Activated naive CD4-positive, alpha-beta T cell treated with Interleukin-2 at 50 U/mL for 16 hours (primary cell): ENCODE measurements around the gene HOXA13.

ENCODE experiments used
- DNase-seq: peaks from one replicate; pipeline ENCODE4 v3.0.0-alpha.2; 2020

The HOXA13 gene

DNA sequence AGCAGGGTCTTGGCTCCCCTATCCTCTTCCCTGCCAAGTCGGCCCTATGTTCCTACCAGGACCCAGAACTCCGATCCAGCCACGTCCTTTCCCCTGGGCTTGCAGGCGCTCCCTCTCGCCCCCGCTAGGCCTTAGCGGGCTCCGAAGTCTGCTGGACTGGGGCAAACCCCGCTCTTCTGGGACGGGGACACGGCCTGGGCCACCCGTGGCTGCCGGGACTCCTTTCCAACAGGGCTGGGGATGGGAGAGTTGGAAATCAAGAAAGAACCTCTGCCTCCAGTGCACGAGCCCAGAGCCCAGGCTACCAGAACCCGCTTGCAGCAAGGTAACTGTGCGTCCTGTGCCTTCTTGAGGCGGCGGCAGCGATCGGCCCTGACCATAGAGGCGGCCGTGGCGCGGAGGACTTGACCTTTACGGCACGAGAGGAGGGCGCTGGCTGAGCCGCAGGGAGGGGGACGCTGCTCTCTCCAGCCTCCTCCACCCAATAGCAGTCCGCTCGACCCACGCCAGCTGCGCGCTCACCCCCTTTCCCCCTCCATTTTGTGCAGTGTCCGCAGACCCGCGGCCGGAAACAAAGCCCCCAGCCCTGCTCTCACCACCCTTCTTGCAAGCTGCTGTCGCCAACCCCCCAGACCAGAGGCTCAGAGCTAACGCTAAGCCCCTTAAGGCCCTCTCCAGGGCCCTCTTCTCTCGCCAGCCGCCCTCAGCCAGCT lies 7.9 kb downstream of the HOXA13 start:
- DNase-seq, result no peak

DNA sequence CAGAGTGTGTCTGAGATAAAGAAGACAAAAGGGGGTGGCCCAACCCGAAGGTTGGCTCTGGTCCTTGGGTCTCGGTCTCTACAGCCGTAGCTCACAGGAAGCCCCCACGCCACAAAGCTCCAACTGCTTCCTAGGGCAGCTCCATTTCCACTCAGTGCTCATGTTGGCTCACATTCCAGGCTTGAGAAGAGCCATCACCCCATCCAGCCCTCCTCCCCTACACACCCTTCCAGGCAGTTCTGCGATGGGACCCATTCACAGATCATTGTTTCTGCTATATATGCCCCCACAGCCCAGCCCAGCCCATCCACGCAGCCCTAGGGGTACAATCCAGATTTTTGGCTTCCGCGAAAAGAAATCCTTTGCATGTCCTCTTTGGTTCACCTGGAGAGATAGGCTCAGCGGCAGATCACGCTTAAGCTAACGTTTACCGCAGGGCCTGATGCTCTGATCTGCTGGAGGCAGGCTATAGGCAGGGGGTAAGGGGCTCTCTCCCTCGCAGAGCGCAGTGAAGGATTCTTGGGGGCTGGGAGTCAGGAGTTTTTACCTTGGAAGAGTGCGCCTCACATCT lies 8.6 kb downstream of the HOXA13 start:
- DNase-seq, result no peak

DNA sequence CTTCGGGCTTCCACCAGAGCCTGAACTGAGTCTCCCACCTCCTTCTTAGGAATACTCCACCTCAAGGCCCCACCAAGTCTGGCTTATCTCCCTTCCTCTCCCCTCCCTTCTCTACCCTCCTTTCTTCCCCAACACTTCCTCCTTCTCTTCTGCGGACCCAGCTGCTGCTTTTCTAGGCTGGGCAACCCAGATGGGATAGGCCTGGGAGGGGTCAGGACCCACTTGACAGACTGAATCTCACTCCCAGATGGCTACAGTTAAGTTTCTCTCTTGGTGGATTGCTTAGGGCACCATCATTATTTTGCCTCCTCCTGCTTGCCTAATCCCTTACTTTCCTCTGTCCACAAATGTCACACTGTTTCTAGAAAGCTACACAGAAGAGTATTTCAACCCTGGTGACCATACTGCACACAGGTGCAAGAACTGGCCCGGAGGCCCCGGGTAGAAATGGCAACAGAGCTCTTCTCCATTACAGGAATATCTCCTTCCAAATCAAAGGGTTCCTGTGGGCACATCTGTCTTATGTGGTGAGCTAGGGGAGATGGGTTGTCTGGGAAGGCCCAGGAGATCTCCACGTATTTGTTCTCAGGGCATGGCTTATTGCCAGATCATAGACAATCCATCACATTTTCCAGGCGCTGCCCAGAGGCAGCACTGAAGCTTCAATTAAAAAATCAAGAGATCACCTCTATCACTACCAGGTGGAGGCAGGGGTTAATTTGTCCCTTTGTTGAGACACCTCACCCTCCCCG lies 9.7 kb downstream of the HOXA13 start:
- DNase-seq, result no peak

DNA sequence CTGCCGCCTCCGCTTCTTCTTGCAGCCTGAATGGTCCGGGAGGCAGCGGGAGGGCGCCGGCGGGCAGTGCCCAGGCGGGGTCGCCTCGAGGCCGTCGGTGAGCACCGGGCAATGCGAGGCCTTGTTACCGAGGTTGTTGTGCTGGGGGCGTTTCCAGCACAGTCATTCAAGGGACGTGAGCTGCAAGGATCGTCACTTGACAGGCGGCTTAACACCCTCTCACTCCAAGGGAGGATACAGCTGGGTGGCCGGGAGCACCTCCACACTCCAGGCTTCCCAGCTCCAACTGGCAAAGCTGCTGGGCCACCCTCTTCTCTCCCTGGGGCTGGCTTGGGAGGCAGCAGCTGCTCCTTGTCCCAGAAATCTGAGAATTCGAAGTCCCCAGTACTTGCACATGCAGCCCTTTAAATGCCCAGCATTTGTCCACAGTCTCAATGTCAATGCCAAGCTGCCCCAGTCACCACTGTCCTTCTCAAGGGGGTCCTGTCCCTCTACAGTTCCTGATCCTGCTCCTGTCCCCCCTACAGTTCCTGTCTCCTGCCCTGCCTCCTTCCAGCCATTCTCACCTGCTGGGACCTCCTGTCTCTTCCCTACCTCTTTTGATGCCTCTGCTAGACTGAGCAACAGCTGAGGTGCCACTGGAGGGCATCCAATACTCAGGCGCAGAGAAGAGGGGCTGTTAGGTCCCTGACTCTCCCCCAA lies 10.4 kb downstream of the HOXA13 start:
- DNase-seq, result no peak

DNA sequence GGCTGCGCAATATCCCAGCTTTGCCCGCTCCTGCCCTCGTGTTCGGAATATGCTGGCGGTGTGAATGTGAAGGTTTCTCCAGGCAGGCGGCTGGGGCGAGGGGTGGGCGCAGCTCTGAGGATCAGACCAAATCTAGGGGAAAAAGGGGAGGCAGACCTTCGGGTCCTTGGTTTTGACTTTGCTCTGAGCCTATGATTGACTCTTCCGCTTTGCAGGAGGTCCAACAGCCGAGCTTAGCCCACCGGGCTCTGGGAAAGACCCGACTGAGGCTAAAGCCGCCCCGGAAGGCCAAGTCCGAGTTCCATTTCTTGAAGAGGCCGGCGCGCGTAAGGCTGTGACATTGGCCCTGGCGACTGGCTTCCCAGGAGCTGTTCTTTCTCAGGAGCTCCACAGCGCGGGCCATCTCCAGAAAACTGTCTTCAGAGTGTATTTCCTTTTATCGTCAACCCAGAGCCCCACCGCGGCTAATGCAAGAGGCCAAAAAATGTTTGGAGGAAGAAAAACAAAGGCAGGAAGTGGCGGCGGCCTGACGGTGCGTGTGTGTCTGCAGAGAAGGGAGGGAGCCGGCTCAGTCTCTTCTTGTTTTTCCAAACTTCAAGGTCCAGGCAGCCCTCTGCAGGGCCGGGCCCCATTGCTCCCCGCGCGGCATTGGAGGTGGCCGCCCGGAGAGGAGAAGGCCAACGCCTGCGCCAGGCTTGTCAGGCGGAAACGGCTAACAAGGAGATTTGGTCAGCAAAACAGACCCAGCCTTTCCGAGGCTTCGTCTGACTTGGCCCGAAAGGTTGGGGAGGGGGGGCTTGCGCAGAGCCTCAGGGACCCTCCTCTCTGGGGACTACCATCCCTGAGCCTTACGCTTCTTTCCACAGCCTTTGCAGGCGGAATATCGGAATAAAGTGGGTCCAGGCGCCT lies 11.3 kb downstream of the HOXA13 start:
- no peak for DNase-seq

DNA sequence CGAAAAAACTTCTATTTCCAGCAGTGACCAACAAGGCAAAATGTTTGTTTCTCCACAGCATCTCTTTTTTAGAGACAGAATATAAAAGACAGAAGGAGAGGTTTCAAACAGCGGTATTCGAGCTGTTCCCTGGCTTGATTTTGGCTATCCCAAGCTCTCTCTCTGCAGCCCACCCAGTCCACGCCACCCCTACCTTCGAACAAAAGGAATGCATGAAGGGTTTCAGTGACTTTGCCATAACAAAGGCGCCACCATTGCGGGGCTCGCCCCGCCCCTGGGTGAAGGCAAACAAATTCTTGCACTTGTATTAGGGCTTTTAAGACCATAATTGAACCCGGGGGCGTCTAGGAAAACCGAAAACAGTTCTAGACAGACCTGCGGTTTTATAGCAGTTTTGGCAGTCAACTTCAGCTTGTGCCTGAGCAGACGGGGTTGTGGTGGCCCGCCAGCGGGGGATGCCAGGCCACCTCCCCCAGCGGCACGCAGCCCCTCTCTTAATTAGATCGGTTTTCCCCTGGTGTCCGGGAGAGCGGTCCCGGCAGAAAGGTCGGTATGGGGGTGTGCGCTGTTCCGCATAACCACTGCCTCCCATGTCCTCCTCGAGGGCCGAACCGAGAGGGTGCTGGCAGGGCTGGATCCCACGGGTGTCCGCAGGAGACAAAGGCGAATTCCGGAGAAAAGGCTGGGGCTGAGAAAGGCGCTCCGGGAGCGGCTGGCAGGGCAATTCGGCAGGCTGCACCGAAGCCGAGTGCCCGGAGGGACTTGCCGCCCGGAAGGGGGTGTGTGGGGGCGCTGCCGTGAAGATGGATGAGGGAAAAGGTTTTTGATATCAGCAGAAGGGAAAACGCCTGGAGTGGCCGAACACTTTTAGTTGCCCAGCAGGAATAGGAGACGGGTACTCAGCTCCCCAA lies 12.2 kb downstream of the HOXA13 start:
- no peak for DNase-seq

DNA sequence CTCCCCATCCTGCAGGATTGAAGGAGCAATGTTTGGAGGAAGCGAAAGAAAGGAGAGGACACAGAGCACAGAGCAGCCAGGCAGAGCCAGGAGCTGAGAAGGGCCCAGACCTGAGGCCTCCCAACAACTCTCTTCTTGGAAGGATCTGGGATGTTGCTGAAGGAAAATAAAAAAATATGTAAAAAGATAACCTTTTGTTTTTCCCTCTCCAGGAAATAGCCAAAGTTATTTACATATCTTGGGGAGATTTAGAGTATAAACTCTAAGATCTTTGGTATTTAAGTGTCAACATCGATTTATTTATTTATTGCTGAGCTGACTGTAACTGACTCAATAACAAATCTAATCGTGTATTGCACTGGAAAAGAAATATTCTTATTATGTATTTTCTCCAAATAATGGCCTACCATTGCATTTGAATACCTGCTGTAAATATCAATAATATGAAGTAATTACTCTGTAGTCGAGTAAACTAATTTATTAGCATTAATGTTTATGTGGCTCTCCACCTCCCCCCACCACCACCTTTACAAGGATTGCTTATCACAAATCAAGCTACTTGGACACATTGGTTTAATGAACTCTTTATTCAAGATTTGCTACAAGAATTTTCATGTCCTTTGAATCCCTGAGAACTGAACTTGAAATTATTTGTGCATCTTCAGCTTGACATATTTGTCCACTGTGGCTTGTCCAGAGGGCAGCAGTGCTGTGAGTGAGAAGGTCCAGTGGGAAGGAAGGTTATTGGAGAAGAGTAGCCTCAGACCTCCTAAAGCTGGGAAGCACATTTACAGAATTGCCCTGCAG lies 13.0 kb downstream of the HOXA13 start:
- DNase-seq, result no peak

DNA sequence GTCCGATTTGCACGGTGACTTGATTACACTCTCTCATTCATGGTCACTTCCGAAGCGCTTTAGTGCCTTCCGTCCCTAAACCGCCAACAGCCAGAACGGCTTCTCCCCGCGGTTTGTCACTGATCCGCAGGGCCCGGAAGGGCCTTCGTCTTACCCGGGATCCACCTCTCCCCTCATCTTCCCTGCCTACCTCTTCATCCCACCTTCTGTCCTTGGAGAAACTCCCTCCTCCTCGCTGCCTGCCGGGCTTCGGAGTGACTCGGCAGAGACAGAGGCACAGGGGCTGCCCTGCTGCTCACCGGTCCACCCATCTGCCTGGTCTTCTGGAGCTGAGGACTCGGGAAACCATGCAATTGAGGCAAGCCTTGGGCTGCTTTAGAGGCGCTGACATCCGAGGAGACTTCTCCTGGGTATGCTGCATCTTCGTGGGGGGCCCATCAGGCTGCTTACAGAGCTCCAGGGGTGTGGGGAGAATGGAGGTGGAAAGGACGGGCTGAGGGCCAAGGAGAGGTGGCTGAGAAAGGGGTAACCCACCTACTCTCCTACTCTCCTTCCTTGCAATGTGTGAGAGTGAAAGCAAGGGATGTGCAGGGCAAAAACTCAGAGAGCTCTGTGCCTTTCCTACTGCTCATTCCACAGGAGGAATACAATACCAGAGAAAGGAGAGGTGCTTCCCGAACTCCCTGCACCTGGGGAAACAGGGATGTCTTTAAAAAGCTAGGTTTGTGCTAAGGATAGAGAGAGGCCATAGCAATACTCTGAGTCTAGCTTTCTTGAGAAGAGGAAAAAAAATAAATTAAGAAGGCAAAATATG lies 13.8 kb downstream of the HOXA13 start:
- peak; percentile 2 for DNase-seq

DNA sequence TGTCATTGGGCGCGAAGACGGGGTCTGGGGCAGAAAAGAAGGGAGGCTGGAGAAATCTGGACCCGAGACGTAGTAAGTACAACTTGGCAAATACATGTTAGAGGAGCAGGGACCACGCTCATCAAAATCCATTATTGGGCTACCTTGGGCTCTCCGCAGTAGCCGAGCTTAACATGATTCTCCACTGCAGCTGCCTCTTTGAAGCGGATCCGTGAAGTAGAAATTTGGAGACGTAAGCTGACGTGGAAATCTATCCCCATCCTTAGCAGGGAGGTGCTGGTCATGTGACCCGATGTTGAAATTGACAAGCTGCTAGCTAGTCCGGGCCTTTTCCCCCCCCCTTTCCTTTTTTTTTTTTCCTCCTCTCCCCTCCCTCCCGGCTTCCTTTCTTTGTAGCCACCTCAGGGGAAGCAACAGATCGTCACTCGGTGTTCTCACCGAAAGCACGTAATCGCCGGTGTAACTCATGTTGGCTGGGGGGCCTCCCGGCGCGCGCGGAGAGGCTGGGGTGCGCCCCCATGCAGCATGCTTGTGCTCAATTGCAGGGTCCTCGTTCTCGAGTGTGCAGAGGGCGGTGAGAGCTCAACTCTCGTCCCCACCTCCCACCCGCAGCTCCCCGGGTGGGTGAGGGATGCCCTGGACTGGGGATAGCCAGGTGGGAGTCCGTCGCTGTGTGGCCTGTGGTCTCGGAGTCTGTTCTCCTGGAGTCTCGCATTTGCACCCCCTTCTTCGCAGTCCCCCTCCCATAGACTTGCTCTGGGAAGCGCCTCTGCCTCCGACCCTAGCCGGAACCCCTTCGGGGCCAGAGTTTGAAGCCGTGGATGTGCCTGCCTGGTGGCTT lies 14.7 kb downstream of the HOXA13 start, which contains the start of gene HOXA11:
Gene HOXA11 (minus strand): TSS at position 220 of the 841 bp plus-strand sequence. CDS start 88 bp downstream, at position 132.
- DNase-seq, result peak; percentile 4

DNA sequence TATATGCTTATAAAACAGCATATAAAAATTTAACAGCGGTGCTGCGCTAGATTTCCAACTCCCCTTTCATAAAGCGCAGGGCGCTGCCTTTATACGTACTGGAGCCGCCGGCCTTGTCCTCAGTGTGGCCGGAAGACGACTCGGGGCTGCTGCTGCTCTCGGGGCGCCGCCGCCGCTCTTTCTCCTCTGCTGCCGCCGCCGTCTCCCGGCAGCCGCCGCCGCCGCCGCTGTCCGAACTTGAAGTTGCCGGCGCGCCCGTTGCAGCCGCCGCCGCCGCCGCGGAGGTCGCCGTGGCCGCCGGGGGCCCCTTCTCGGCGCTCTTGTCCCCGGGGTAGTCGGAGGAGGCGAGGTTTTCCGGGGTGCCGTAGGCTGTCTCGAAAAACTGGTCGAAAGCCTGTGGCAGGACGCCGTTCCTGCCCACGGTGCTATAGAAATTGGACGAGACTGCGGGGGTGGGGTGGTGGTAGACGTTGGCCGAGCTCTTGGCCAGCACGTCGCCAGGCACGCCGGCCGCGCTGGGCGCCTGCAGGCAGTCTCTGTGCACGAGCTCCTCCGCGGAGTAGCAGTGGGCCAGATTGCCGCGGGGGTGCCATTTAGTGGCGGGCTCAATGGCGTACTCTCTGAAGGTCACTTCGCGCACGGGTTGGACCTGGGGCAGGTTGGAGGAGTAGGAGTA lies 15.4 kb downstream of the HOXA13 start:
- no peak for DNase-seq

DNA sequence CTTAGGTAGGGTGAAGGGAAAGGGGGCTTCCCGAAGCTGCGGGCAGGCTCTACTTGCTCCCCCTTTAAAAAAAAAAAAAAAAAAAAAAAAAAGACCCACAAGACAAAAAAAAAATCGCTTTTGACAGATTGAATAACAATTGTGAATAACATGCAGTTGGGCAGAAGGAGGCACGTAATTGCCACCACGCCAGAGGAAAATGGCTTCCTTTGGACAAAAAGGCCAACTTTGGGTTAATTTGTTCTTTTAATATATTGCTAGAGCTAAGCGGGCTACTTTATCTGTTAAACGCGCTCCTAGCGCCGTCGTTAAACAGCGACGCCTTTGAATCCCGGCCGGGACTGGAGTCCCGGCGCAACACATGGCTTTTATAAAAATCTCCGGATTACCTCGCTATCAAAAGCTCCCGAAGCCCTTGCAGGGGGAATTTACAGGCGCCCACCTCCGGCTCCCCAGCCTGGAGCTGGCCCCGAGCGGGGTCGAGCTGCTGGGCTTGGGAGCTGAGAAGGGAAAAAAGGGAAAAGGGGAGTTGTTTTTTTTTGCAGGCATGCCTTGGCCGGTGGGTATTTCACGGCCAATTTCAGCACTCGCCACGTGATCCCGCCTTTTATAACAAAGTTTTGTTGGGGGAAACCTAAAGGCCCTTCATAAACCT lies 16.1 kb downstream of the HOXA13 start:
- DNase-seq, result no peak

DNA sequence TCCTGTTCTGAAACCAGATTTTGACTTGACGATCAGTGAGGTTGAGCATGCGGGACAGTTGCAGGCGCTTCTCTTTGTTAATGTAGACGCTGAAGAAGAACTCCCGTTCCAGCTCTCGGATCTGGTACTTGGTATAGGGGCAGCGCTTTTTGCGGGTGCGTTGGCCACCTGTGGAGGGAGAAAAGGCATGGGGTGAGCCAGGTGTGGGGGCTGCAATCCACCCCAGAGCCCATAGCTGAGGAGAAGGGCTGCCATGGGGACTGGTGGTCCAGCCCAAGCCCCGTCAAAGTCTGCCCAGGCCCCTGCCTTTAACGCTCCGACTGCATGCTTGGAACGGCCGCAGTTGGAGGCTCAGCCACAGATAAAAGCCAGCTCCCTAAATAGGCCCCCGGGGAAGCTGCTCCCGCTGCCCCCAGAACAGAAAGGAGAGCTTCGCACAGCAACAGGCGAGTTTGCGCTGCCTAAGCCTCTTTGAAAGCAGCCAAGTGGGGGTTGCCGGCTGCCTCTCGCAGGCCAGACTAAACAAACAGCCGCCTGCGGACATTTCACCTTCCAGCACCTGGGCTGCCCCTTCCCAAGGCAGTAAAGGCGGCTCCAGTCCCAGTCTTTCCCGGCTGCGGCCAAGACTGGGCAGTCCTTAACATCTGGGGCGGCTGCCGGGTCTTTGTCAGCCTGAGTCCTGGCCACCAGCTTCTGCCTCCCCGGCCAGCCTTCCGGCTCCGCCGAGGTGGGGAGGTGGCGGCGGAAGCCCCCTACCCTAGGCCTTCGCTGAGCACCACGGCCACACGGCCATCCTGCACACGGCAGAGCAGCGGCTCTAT lies 16.8 kb downstream of the HOXA13 start:
- peak; percentile 1 for DNase-seq

DNA sequence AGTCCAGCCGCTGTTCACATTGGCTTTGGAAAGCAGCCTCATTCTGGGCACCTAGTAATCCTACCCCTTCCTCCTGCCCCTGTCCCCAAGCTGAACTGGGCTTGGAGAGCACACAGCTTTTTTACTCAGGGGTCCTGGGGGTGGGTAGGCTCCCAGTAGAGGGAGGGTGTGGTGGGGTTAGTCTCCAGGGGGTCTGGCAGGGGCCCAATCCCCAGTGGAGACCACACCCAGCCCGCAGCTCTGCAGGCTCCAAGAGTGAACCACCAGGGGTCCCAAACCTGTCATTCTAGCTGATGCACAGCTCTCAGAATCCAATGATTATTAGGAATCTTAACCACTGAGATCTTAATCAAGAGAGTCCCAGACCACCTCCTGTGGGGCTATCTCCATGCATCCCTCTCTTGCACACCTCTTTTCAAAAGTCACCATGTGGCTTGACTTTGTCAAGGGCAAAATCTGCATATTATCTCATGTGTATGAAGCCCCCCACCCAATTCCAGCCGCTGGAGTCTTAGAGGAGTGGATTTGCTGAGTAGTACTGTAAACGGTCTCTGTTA lies 17.5 kb downstream of the HOXA13 start:
- no peak for DNase-seq

DNA sequence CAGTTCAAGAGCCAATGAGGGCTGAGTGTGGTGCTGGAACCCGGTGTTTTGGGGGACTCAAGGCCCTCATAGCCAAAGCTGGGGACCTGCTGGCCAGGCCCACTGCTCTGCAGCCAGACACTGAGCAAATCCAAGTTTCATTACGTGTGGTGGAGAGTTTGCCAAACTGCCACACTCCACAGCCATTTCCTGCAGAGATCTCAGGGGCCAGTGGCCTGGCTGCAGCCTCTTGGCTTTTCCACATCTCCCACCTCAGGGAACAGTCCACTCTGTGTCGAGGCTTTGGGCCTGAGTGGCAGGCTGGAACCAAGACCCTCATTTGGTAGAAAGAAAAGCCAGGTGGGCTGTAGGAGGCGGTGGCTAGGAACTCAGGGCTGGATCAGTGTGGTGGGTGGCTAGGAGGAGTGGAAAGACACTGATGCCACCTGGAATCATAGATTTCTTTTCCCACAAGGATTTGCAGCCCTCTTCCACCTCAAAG lies 18.1 kb downstream of the HOXA13 start:
- peak; percentile 1 for DNase-seq
